ENCODE data around the gene NHP2.

NHP2 gene

DNA sequence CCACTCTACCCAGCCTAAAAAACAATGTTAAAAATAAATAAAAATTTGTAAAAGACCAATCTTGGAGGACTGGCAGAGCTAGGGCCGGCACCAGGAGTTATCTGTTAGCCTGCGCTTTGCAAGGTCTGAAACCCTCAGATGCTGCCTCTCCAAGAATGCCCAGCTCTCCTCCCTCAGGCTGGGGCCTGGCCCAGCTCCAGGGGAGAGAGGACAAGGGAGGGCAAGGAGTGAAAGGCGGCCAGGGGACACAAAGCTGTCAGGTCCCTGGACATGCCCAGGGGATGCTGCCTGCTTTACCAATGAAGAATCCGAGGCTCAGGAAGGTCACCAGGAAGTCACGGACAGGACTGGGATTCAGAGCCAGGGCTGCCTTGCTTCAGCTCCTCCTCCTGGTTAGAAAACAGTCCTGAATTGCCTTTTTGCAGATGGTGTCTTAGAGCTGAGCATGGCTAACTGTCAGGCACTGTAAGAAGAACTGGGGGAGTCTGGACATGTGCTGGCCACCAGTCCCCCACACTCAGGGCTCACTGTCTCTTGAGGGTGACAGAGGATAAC lies 45.9 kb downstream of the NHP2 start:
- Histone ChIP-seq H3K27ac (no peak overlapping the region), H3K4me3 (ENCODE audit: low read depth, low read length) (no peak overlapping the region), H3K36me3 (no peaks in the 10 kb centered on the region), H3K9me3 (ENCODE audit: severe bottlenecking) (no peaks in the 10 kb centered on the region), H3K27me3 (ENCODE audit: insufficient read depth, low read depth, severe bottlenecking) (no peaks in the 10 kb centered on the region)
- DNase-seq = no peak
- TF ChIP-seq, protein P1, sequence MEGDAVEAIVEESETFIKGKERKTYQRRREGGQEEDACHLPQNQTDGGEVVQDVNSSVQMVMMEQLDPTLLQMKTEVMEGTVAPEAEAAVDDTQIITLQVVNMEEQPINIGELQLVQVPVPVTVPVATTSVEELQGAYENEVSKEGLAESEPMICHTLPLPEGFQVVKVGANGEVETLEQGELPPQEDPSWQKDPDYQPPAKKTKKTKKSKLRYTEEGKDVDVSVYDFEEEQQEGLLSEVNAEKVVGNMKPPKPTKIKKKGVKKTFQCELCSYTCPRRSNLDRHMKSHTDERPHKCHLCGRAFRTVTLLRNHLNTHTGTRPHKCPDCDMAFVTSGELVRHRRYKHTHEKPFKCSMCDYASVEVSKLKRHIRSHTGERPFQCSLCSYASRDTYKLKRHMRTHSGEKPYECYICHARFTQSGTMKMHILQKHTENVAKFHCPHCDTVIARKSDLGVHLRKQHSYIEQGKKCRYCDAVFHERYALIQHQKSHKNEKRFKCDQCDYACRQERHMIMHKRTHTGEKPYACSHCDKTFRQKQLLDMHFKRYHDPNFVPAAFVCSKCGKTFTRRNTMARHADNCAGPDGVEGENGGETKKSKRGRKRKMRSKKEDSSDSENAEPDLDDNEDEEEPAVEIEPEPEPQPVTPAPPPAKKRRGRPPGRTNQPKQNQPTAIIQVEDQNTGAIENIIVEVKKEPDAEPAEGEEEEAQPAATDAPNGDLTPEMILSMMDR (IDR thresholded peaks at IDR 0.05; ENCODE audit: low read depth, low read length) = no peak

DNA sequence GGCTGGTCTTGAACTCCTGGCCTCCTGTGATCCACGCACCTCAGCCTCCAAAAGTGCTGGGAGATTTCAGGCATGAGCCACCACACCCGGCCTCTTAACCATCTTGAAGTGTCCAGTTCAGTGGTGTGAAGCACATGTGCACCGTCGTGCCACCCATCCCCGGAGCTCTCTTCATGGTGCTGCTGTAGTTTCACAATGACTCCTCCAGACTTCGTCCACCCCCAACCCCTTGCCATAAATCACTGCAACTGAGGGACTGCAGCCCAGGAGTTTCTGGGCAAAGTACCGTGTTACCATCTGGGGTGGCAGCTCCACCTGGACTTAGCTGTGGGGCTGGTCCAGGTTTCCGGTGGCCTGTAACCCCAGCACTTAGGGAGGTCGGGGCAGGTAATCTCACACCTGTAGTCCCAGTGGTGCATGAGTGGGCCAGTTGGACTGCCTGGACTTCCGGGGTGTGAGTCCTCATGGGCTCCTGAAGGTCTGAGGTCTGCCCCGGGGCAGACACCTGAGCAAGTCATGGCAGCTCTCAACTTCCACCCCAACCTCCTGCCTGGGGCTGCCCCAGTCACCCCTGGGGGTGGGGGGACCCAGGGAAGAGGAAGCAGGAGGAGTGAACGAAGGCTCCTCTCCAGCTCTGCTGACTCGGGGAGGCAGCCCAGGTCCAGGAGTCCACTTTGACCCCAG lies 47.0 kb downstream of the NHP2 start:
- TF ChIP-seq, protein P1 (IDR thresholded peaks at IDR 0.05; ENCODE audit: low read depth, low read length) = no peak
- DNase-seq = no peak
- Histone ChIP-seq H3K27me3 (ENCODE audit: insufficient read depth, low read depth, severe bottlenecking) (no peaks in the 10 kb centered on the region), H3K27ac (no peak overlapping the region), H3K36me3 (no peaks in the 10 kb centered on the region), H3K9me3 (ENCODE audit: severe bottlenecking) (no peaks in the 10 kb centered on the region), H3K4me3 (ENCODE audit: low read depth, low read length) (no peak overlapping the region)

DNA sequence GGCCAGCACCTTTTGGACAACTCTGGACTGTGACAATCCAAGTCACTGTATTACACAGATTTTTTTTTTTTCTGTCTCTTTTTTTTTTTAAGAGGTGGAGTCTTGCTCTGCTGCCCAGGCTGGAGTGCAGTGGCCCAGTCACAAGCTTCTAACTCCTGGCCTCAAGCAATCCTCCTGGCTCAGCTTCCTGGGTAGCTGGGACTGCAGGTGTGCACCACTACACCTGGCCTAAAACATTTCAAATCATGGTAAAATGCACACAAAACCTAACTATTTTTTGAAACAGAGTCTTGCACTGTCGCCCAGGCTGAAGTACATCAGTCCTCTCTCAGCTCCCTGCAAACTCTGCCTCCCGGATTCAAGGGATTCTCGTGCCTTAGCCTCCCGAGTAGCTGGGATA lies 47.6 kb downstream of the NHP2 start:
- no peaks in the 10 kb centered on the region for H3K36me3 ChIP-seq
- TF ChIP-seq, protein P1 (IDR thresholded peaks at IDR 0.05; ENCODE audit: low read depth, low read length) = no peak
- no peak overlapping the region for H3K4me3 ChIP-seq (ENCODE audit: low read depth, low read length)
- no peak overlapping the region for H3K27ac ChIP-seq
- DNase-seq = no peak
- no peaks in the 10 kb centered on the region for H3K27me3 ChIP-seq (ENCODE audit: insufficient read depth, low read depth, severe bottlenecking)
- H3K9me3 ChIP-seq (ENCODE audit: severe bottlenecking) = no peaks in the 10 kb centered on the region

DNA sequence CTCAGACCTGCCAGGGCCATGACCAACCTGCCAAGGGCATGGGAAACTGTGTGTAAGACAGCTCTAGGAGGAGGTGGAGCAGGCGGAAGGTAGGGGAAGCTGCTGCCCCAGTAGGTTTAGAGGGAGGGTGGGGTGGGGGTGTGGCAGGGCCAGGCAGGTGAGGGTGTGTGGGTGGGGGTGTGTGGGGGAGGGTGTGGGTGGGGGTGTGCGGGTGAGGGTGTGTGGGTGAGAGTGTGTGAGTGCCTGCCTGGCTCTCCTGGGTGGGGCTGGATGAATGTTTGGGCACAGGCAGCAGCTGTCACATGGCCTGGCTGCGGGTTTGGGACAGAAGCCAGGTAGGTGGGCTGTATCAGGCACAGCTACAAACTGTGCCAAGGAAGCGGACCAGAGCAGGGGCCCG lies 49.2 kb downstream of the NHP2 start:
- no peaks in the 10 kb centered on the region for H3K9me3 ChIP-seq (ENCODE audit: severe bottlenecking)

DNA sequence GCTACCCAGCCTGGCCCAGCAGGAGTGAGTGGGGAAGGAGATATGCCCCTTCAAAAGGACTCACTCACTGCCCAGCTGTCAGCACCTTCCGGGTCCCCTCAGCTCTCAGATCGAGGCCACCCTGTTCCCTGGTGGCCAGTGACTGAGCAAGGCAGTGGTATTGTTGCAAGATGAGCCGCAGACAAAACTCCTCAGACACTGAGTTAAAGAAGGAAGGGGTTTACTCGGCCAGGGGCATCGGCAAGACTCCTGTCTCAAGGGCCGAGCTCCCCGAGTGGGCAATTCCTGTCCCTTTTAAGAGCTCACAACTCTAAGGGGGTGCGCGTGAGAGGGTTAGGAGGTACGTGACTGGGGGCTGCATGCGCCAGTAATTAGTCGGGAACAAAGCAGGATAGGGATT lies 50.1 kb downstream of the NHP2 start:
- Histone ChIP-seq H3K27me3 (ENCODE audit: insufficient read depth, low read depth, severe bottlenecking) (no peaks in the 10 kb centered on the region), H3K36me3 (no peaks in the 10 kb centered on the region), H3K27ac (no peak overlapping the region), H3K9me3 (ENCODE audit: severe bottlenecking) (no peaks in the 10 kb centered on the region), H3K4me3 (ENCODE audit: low read depth, low read length) (no peak overlapping the region)
- no peak for DNase-seq
- TF ChIP-seq, protein P1 (IDR thresholded peaks at IDR 0.05; ENCODE audit: low read depth, low read length) = no peak

More for the DNA sequence above, 49.2 kb downstream of the NHP2 start:
- no peaks in the 10 kb centered on the region for H3K36me3 ChIP-seq
- H3K4me3 ChIP-seq (ENCODE audit: low read depth, low read length) = no peak overlapping the region
- H3K27me3 ChIP-seq (ENCODE audit: insufficient read depth, low read depth, severe bottlenecking) = no peaks in the 10 kb centered on the region
- TF ChIP-seq, protein P1 (IDR thresholded peaks at IDR 0.05; ENCODE audit: low read depth, low read length) = no peak
- no peak for DNase-seq
- no peak overlapping the region for H3K27ac ChIP-seq

Data from WERI-Rb-1 (cell line).